Measurements from ENCODE around the gene RAB6A.

- no peak for TF ChIP-seq POLR2A (IDR thresholded peaks at IDR 0.05)
- TF ChIP-seq, protein P1, sequence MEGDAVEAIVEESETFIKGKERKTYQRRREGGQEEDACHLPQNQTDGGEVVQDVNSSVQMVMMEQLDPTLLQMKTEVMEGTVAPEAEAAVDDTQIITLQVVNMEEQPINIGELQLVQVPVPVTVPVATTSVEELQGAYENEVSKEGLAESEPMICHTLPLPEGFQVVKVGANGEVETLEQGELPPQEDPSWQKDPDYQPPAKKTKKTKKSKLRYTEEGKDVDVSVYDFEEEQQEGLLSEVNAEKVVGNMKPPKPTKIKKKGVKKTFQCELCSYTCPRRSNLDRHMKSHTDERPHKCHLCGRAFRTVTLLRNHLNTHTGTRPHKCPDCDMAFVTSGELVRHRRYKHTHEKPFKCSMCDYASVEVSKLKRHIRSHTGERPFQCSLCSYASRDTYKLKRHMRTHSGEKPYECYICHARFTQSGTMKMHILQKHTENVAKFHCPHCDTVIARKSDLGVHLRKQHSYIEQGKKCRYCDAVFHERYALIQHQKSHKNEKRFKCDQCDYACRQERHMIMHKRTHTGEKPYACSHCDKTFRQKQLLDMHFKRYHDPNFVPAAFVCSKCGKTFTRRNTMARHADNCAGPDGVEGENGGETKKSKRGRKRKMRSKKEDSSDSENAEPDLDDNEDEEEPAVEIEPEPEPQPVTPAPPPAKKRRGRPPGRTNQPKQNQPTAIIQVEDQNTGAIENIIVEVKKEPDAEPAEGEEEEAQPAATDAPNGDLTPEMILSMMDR (IDR thresholded peaks at IDR 0.05): no peak
Observed at GRCh38 chr11:73766763-73767162, 5.9 kb upstream of the RAB6A start.

Data from lower leg skin (tissue), 3 donors.